Adrenal gland (tissue), 5 donors: ENCODE data around the gene KEAP1.

ENCODE experiments used
- POLR2A ChIP-seq, 2 donors: fragments of 450-650 bp; IDR thresholded peaks; one replicate each; pipeline ENCODE4 v1.6.1; 2017; ENCODE audit warnings: antibody characterized with exemption in 2 of 2, mild to moderate bottlenecking in 2 of 2, moderate library complexity in 1 of 2
- TF ChIP-seq, protein P1 (sequence below), 6 experiments: fragments of 450-650 bp in 4 of 6; fragments of 200-600 bp in 2 of 6; sonication (generic) in 1 of 6; IDR thresholded peaks; 1 replicate in 5 of 6; 2 replicates in 1 of 6; pipeline versions ENCODE4 v1.5.1 to v1.8.0; 2016 to 2021; ENCODE audit warnings: antibody characterized with exemption in 6 of 6, mild to moderate bottlenecking in 2 of 6, moderate library complexity in 1 of 6
- donor health status: DM: no; HTN: no; CAD: no.

DNA sequence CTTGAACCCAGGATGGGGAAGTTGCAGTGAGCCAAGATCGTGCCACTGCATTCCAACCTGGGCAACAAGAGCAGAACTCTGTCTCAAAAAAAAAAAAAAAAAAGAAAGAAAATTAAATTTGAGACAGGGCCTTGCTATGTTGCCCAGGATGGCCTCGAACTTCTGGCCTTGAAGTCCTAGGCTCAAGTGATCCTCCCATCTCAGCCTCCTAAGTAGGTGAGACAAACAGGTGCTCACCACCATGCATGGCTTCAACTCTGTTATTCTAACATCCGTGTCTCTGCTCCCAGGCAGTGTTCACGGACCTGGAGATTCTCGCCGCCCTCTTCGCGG is 42.5 kb downstream of the KEAP1 start:
- no peak for TF ChIP-seq POLR2A (IDR thresholded peaks at IDR 0.05)
- TF ChIP-seq, protein P1, sequence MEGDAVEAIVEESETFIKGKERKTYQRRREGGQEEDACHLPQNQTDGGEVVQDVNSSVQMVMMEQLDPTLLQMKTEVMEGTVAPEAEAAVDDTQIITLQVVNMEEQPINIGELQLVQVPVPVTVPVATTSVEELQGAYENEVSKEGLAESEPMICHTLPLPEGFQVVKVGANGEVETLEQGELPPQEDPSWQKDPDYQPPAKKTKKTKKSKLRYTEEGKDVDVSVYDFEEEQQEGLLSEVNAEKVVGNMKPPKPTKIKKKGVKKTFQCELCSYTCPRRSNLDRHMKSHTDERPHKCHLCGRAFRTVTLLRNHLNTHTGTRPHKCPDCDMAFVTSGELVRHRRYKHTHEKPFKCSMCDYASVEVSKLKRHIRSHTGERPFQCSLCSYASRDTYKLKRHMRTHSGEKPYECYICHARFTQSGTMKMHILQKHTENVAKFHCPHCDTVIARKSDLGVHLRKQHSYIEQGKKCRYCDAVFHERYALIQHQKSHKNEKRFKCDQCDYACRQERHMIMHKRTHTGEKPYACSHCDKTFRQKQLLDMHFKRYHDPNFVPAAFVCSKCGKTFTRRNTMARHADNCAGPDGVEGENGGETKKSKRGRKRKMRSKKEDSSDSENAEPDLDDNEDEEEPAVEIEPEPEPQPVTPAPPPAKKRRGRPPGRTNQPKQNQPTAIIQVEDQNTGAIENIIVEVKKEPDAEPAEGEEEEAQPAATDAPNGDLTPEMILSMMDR (IDR thresholded peaks at IDR 0.05): no peak
